Stomach smooth muscle (tissue), 2 donors: Measurements from ENCODE around the gene AIM2.
"Not testable (repeated sequence)": the region's sequence is repeated elsewhere in the genome, so short reads cannot be mapped to it uniquely, and the experiment has no call there.

Experiments used
- H3K27ac ChIP-seq: one replicate; pipeline ENCODE4 v1.7.0; 2013; ENCODE audit warnings: mild to moderate bottlenecking, low read length, inconsistent platforms
- H3K27me3 ChIP-seq, 2 donors: one replicate each; pipeline ENCODE4 v1.7.0; 2013; ENCODE audit warnings: low read length in 2 of 2; ENCODE audit not compliant: insufficient read depth in 2 of 2, control insufficient read depth in 1 of 2
- H3K36me3 ChIP-seq, 2 donors: one replicate each; pipeline ENCODE4 v1.7.0; 2013; ENCODE audit warnings: low read length in 2 of 2; ENCODE audit not compliant: control insufficient read depth in 2 of 2, insufficient read depth in 2 of 2
- H3K4me1 ChIP-seq: one replicate; pipeline ENCODE4 v1.7.0; 2013; ENCODE audit warnings: low read length; ENCODE audit not compliant: control insufficient read depth, insufficient read depth
- H3K4me3 ChIP-seq, 2 donors: one replicate each; pipeline ENCODE4 v1.7.0; 2013; ENCODE audit warnings: low read length in 2 of 2
- H3K9ac ChIP-seq, 2 donors: one replicate each; pipeline ENCODE4 v1.7.0; 2013; ENCODE audit warnings: low read length in 2 of 2, mild to moderate bottlenecking in 1 of 2
- H3K9me3 ChIP-seq, 2 donors: one replicate each; pipeline ENCODE4 v1.7.0; 2013; ENCODE audit warnings: low read length in 2 of 2; ENCODE audit not compliant: control insufficient read depth in 2 of 2
- donor health status: healthy.
- donor health status: Pancreatic carcinoma.

Gene AIM2

DNA sequence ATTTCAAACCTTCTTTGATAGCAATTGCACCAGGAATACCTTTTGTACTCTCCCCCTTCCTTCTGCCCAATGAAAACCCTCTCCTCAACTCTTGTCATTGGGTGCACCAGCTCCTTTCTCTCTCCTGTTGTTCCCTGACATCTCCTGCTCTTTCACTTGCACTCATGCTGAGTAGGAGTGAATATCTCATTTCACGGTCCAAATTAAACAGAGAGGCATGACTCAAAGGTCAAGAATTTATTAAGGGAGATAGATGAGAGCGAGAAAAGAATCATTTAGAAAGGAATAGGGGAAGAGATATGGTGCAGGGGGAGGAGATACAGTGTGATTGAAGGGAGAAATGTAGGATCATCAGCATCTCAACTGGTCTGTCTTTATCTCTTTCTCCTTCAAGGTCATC, 22.1 kb downstream of the AIM2 start:
- peaks cover 2 to 19% of the 10 kb centered on the region in 2 donors for H3K36me3 ChIP-seq
- H3K4me3 ChIP-seq: no peak overlapping the region
- H3K9me3 ChIP-seq: no peaks in the 10 kb centered on the region
- no peaks in the 10 kb centered on the region for H3K27me3 ChIP-seq
- H3K27ac ChIP-seq: no peak overlapping the region
- H3K9ac ChIP-seq: no peak overlapping the region
- no peaks in the 10 kb centered on the region for H3K4me1 ChIP-seq

DNA sequence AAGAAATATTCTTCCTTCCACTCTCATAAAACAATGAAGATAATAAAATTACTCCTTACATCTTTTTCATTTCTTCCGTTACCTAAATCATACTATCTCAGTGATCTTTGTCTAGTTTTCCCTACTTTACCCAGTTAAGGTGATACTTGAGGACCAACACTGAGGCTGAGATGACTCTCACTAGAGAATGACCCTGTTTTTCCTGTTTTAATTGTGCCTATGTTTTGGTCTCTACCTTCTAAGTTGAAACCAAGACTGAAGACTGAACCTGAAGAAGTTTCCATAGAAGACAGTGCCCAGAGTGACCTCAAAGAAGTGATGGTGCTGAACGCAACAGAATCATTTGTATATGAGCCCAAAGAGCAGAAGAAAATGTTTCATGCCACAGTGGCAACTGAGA, 25.1 kb downstream of the AIM2 start:
- Histone ChIP-seq H3K4me1 (no peaks in the 10 kb centered on the region), H3K9ac (no peak overlapping the region), H3K27me3 (no peaks in the 10 kb centered on the region), H3K36me3 (peaks cover 2 to 19% of the 10 kb centered on the region in 2 donors), H3K4me3 (no peak overlapping the region), H3K27ac (no peak overlapping the region), H3K9me3 (no peaks in the 10 kb centered on the region)

DNA sequence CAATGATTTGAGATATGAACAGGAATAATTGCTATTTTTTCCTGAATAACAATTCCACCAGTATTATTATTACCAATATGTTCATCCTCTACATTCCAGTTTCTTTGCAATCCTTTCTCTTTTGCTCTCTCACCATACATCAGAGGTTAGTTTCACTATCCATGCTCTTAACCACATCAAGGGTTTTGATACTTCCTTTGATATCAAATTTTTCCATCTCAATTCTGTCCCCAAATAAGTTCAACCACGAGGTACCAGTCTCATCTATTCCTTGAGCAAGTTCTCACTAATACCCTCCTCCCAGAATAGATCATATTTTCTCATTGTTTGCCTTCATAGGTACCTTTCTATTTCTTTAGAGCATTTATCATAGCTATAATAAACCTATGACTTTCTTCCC, 30.1 kb downstream of the AIM2 start:
- H3K9ac ChIP-seq, H3K4me3 ChIP-seq, H3K4me1 ChIP-seq, H3K27me3 ChIP-seq, H3K27ac ChIP-seq, H3K36me3 ChIP-seq, H3K9me3 ChIP-seq: not testable (repeated sequence)

DNA sequence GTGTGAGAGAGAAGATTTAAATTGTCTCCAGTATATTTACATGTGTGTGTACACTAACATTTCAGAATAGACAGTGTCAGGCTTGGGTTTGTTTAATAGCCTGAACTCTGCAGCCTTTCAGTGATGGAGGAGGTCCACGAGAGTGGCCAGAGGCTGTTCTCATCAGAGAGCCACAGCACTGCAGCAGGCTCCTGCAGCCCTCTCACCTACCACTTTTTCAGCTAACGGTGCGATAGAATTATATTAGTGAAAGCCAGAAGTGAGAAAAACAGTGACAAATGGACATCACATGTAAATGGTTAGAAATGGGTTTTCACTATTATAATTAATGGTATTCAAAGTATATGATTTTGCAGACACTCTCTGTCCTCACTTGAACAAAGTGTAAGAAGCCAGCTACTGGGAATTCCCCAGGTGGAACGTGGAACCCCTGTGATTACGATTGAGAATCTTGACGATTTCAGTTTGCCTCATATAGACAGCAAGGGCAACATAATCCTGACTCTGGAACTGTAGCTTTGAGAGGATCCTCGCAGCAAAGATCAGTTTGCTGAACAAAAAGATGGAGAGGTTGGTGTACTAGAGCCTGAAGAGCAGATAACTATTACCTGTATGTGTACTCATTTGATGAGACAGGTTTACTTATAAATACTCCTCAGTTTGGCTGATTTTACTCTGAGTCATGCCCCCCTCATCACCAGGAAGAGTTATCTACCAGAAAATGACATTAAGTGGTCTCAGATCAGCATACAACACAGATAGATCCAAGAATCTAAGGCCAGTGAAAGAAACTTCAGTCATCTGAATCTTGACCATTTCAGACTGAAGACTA, 35.5 kb downstream of the AIM2 start:
- Histone ChIP-seq H3K27ac (no peak overlapping the region), H3K9ac (no peak overlapping the region), H3K36me3 (peaks cover 3% of the 10 kb centered on the region in 2 donors), H3K4me3 (no peak overlapping the region), H3K9me3 (no peaks in the 10 kb centered on the region), H3K4me1 (no peaks in the 10 kb centered on the region), H3K27me3 (no peaks in the 10 kb centered on the region)

DNA sequence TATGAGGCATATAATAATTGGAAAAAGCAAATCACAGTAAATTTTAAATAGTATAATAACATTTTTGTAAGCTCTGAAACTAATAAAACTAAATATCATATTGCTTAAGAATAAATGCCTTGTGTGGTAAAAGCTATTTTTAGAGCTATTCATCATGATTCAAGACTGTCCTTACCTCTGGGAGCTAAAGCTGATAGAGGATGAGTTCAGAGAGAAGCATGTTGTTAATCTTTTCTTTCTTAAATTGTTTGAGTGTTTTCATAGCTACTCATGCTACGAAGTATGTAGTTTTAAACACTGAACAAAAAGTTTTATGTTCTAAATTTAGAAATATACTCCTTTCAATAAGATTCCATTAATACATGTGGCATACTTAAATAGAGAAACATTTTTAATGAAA, 36.4 kb downstream of the AIM2 start:
- Histone ChIP-seq H3K36me3 (peaks cover 3% of the 10 kb centered on the region in 2 donors), H3K4me3 (no peak overlapping the region), H3K27ac (no peak overlapping the region), H3K9ac (no peak overlapping the region), H3K9me3 (no peaks in the 10 kb centered on the region), H3K27me3 (no peaks in the 10 kb centered on the region), H3K4me1 (no peaks in the 10 kb centered on the region)

DNA sequence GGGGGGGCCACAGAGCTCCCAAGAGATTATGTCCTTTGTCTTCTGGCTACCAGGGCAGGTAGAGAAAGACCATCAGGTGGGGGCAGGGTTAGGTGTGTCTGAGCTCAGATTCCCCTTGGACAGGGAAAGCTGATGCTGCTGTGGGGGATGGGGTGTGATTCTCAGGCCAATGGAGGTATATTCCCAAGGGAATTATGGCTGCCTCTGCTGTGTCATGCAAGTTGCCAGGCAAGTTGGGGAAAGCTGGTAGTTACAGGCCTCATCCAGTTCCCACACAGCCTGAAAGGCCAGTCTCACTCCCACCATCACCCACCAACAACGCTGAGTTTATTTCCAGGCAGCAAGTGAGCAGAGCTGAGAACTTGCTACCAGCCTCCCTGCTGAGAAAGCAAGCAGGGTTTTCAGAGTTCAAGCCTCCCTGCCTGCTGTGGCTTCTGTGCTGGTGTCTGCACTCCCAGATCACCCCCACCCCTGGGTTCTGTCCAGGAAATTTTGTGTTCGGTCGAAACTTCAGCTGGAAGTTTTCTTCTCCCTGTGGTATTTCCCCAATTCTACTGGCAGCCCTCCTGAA, 45.6 kb downstream of the AIM2 start:
- Histone ChIP-seq H3K9me3 (no peaks in the 10 kb centered on the region), H3K4me3 (no peak overlapping the region), H3K36me3 (peaks cover 2 to 12% of the 10 kb centered on the region in 2 donors), H3K27me3 (no peaks in the 10 kb centered on the region), H3K27ac (no peak overlapping the region), H3K4me1 (no peaks in the 10 kb centered on the region), H3K9ac (no peak overlapping the region)

DNA sequence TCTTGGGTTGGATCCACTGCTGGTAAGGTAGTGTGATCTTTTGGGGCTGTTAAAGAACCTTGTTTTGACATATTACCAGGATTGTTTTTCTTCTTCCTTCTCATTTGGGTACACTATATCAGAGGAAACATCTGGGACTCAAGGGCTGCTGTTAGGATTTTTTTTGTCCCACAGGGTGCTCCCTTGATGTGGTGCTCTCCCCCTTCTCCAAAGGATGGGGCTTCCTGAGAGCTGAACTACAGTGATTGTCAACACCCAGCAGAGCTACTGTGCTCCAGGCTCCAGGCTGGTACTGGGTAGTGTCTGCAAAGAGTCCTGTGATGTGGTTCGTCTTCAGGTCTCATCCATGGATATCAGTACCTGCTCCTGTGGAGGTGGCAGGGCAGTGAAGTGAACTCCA, 46.3 kb downstream of the AIM2 start:
- Histone ChIP-seq H3K27ac (no peak overlapping the region), H3K27me3 (no peaks in the 10 kb centered on the region), H3K4me1 (no peaks in the 10 kb centered on the region), H3K4me3 (no peak overlapping the region), H3K9ac (no peak overlapping the region), H3K36me3 (peaks cover 2 to 12% of the 10 kb centered on the region in 2 donors), H3K9me3 (no peaks in the 10 kb centered on the region)

DNA sequence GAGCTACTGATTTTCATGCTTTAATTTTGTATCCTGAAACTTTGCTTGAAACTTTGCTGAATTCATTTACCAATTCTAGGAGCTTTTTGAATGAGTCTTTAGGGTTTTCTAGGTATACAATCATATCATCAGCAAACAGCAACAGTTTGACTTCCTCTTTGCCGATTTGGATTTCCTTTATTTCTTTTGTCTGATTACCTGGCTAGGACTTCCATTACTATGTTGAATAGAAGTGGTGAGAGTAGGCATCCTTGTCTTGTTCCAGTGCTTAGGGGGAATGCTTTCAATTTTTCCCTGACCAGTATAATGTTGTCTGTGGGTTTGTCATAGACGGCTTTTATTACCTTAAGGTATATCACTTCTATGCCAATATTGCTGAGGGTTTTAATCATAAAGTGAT, 49.7 kb downstream of the AIM2 start:
- H3K4me3 ChIP-seq, H3K27me3 ChIP-seq, H3K36me3 ChIP-seq, H3K9ac ChIP-seq, H3K4me1 ChIP-seq, H3K9me3 ChIP-seq, H3K27ac ChIP-seq: not testable (repeated sequence)

DNA sequence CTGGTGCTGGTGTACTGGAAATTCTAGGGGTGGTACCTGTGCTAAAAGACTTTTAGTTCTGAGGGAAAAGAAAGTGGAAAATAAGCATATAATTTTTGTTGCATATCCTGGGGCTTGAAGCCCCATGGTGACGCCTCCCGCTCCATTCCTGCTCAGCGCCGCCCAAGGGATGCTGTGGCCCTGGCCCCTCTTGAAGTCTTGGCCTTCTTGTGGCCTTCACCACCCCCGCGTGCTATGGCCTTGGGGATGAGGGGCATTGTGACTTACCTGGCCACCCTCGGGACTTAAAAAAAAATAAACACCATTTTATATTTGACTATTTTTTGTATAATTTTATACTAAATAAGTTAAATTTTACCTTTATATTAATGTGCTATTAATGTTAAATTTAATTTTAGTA, 51.5 kb downstream of the AIM2 start:
- H3K4me3 ChIP-seq: no peak overlapping the region
- H3K4me1 ChIP-seq: no peaks in the 10 kb centered on the region
- no peaks in the 10 kb centered on the region for H3K27me3 ChIP-seq
- H3K9me3 ChIP-seq: no peaks in the 10 kb centered on the region
- no peak overlapping the region for H3K9ac ChIP-seq
- H3K36me3 ChIP-seq: no peaks in the 10 kb centered on the region
- H3K27ac ChIP-seq: no peak overlapping the region

DNA sequence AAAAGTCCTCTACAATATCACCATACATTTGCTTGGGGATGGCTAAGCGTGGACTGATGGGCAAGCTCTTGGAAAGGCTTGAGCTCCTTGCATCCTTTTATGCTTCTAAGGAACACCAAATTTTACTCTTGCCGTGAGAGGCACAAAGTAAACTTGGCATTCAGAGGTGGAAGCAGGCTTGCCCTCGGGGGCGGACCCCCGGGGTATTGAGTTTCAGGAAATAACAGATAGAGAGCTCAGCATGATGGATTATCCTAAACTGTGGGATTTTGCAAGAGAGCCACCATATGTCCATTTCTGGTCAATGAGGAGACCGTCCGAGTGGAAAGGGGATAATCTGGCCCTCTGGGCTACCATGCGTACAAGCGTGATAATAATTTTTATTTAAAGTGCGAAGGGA, 52.8 kb downstream of the AIM2 start:
- Histone ChIP-seq H3K36me3 (peaks cover 0 to 2% of the 10 kb centered on the region in 2 donors), H3K4me3 (no peak overlapping the region), H3K27me3 (no peaks in the 10 kb centered on the region), H3K9ac (no peak overlapping the region), H3K4me1 (no peaks in the 10 kb centered on the region), H3K27ac (no peak overlapping the region), H3K9me3 (no peaks in the 10 kb centered on the region)

DNA sequence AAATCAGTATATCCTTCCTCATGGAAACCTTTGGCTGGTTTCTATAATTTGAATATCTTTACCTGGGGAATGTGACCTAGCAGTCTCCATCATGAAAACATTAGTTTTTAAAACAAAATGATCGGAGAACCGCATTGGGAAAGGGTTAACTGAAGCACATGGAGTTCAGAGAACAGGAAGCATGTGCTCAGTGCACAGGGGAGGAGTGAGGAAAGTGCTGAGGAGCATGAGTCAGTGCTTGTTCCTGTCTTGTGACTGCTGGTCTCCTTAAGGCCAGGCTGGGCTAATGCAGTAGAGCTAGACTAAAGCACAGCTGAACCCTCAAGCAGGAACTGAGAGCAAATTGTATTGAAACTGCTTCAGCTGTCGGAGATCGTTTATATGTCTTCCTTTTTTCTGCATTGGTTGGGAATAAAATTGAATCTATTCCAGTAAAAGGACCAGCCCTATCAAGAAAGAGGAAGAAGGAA, 61.1 kb downstream of the AIM2 start:
- Histone ChIP-seq H3K4me1 (no peaks in the 10 kb centered on the region), H3K9me3 (no peaks in the 10 kb centered on the region), H3K9ac (no peak overlapping the region), H3K27ac (no peak overlapping the region), H3K4me3 (peak overlapping the region in 1 of 2 donors; percentile 16), H3K27me3 (no peaks in the 10 kb centered on the region), H3K36me3 (peaks cover 0 to 17% of the 10 kb centered on the region in 2 donors)
